ENCODE results near the gene PSG5. TPM values are rescaled to one million over a fixed set of nuclear protein-coding genes. Genes with fewer than 3 reads are reported as not detected.
"Not testable (repeated sequence)": the region's sequence is repeated elsewhere in the genome, so short reads cannot be mapped to it uniquely, and the experiment has no call there.

The PSG5 gene
- total RNA-seq, 1 experiment from 2014 or later, result 73.3 TPM

- in situ Hi-C loops (cut with HindIII; ENCODE audit: low sequenced_read_pairs); DNase-seq (ENCODE audit: low spot score): not testable (repeated sequence)
Observed at GRCh38 chr19:43192381-43193155, 6.2 kb upstream of the PSG5 start.

- DNase-seq (ENCODE audit: low spot score); in situ Hi-C loops (cut with HindIII; ENCODE audit: low sequenced_read_pairs): not testable (repeated sequence)
Observed at GRCh38 chr19:43188092-43188491, 1.8 kb upstream of the PSG5 start.

GRCh38 chr19:43181869-43182771 lies 4.2 kb downstream of the PSG5 start:
- peak; percentile 49 for DNase-seq (ENCODE audit: low spot score)
- in situ Hi-C loops (cut with HindIII; ENCODE audit: low sequenced_read_pairs), result not testable (repeated sequence)

- in situ Hi-C loops (cut with HindIII; ENCODE audit: low sequenced_read_pairs), result not testable (repeated sequence)
Observed at GRCh38 chr19:43179569-43180147, 6.7 kb downstream of the PSG5 start.

GRCh38 chr19:43178577-43178976 lies 7.8 kb downstream of the PSG5 start:
- DNase-seq (ENCODE audit: low spot score); in situ Hi-C loops (cut with HindIII; ENCODE audit: low sequenced_read_pairs): not testable (repeated sequence)

More at GRCh38 chr19:43179569-43180147, 6.7 kb downstream of the PSG5 start:
- not testable (repeated sequence) for DNase-seq (ENCODE audit: low spot score)

GRCh38 chr19:43165906-43166305 lies 20.4 kb downstream of the PSG5 start:
- DNase-seq (ENCODE audit: low spot score); in situ Hi-C loops (cut with HindIII; ENCODE audit: low sequenced_read_pairs): not testable (repeated sequence)

- in situ Hi-C loops (cut with HindIII; ENCODE audit: low sequenced_read_pairs); DNase-seq (ENCODE audit: low spot score): not testable (repeated sequence)
Observed at GRCh38 chr19:43163135-43163534, 23.2 kb downstream of the PSG5 start.

- in situ Hi-C loops (cut with HindIII; ENCODE audit: low sequenced_read_pairs); DNase-seq (ENCODE audit: low spot score): not testable (repeated sequence)
Observed at GRCh38 chr19:43162261-43162660, 24.1 kb downstream of the PSG5 start.

GRCh38 chr19:43152214-43152613 lies 34.1 kb downstream of the PSG5 start:
- in situ Hi-C loops (cut with HindIII; ENCODE audit: low sequenced_read_pairs), result no loop called here
- no peak for DNase-seq (ENCODE audit: low spot score)

- in situ Hi-C loops (cut with HindIII; ENCODE audit: low sequenced_read_pairs); DNase-seq (ENCODE audit: low spot score): not testable (repeated sequence)
Observed at GRCh38 chr19:43149788-43150187, 36.5 kb downstream of the PSG5 start.

- no peak for DNase-seq (ENCODE audit: low spot score)
- in situ Hi-C loops (cut with HindIII; ENCODE audit: low sequenced_read_pairs), result no loop called here
Observed at GRCh38 chr19:43148233-43148632, 38.1 kb downstream of the PSG5 start.

- in situ Hi-C loops (cut with HindIII; ENCODE audit: low sequenced_read_pairs); DNase-seq (ENCODE audit: low spot score): not testable (repeated sequence)
Observed at GRCh38 chr19:43141763-43142162, 44.6 kb downstream of the PSG5 start.

- in situ Hi-C loops (cut with HindIII; ENCODE audit: low sequenced_read_pairs), result no loop called here
- DNase-seq (ENCODE audit: low spot score), result peak; percentile 61
Observed at GRCh38 chr19:43132696-43133095, 53.6 kb downstream of the PSG5 start.

- in situ Hi-C loops (cut with HindIII; ENCODE audit: low sequenced_read_pairs), result not testable (repeated sequence)
- peak; percentile 51 for DNase-seq (ENCODE audit: low spot score)
Observed at GRCh38 chr19:43131281-43131842, 55.0 kb downstream of the PSG5 start.

GRCh38 chr19:43129197-43129596 lies 57.1 kb downstream of the PSG5 start:
- DNase-seq (ENCODE audit: low spot score); in situ Hi-C loops (cut with HindIII; ENCODE audit: low sequenced_read_pairs): not testable (repeated sequence)

- in situ Hi-C loops (cut with HindIII; ENCODE audit: low sequenced_read_pairs), result not testable (repeated sequence)
- DNase-seq (ENCODE audit: low spot score), result peak; percentile 14
Observed at GRCh38 chr19:43127336-43127735, 59.0 kb downstream of the PSG5 start.

GRCh38 chr19:43126720-43127119 lies 59.6 kb downstream of the PSG5 start:
- in situ Hi-C loops (cut with HindIII; ENCODE audit: low sequenced_read_pairs), result no loop called here
- no peak for DNase-seq (ENCODE audit: low spot score)

GRCh38 chr19:43124360-43124759 lies 62.0 kb downstream of the PSG5 start:
- in situ Hi-C loops (cut with HindIII; ENCODE audit: low sequenced_read_pairs), result no loop called here
- no peak for DNase-seq (ENCODE audit: low spot score)

- DNase-seq (ENCODE audit: low spot score); in situ Hi-C loops (cut with HindIII; ENCODE audit: low sequenced_read_pairs): not testable (repeated sequence)
Observed at GRCh38 chr19:43120433-43121026, 65.8 kb downstream of the PSG5 start.

Data from G401 (cell line).